ENCODE data around the gene LIN28A.
A peak's percentile ranks its signal among the peaks of the same experiment; 100 is the strongest.
"Not testable (repeated sequence)": the region's sequence is repeated elsewhere in the genome, so short reads cannot be mapped to it uniquely, and the experiment has no call there.

The LIN28A gene

GRCh38 chr1:26410706-26411623 is at the start of gene LIN28A:
LIN28A (plus strand) TSS chr1:26410817; CDS start chr1:26410892, 75 bp downstream.
- DNase-seq: peak; percentile 56

DNA sequence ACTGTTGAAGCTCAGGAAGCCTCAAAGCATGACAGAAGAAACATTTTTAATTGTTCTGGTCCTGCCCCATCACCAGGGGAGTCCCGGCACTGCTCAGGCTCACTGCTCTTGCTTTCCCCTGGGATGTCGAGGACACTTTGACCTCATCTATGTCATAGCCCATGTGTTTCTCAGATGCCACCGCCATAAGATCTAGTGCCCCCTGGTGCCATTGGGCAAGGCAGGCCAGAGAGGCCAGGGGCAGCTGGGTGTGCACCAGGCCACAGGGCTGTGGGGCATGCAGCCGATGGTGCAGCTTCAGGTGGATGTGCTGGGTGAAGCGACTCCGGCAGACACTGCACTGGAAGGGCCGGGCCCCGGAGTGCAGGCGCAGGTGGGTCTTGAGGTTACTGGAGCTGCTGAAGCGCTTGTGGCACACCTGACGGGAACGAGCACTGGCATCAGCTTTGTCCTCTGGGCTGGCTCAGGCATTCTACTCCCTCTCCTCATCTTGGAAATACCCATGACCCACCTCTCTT is 49.0 kb upstream of the LIN28A start:
- no peak for DNase-seq

DNA sequence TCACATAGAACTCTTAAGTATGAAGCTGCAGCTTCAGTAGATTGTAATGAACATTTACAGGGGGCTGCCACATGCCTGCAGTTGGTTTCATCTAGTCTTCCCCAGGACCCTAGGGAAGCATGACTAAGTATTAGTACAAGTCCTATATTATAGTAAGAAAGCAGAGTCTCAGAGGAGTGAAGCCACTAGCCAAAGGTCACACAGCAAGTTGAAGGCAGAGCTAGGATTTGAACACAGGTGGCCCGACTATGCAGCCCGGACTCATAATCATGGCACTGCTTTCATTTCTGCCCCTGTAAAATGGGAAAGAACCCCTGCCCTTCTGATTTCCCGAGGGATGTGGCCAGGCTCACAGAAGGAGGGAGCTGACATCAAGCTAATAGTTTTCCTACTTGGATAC is 48.3 kb upstream of the LIN28A start:
- no peak for DNase-seq

GRCh38 chr1:26363549-26364448 is 46.8 kb upstream of the LIN28A start:
- DNase-seq: peak; percentile 87

DNA sequence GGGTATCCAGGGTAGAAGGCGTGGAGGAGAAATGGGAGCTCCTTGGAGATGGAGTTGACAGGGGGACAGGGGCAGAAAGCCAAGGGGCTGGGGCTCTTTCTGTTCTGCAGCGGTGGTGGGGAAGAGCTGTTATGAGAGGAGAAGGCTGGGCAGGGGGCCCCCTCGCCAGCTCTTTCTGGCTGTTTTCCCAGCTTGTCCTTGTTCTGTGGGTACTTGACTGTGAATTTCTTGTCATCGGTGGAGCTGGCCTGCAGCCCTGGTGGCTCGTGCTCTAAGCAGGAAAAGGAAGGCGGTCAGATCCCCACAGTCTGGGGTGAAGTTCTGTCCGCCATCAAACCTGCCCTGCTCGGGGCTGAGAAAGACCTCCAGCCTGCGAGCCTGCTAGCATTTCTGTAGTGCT is 45.7 kb upstream of the LIN28A start:
- no peak for DNase-seq

DNA sequence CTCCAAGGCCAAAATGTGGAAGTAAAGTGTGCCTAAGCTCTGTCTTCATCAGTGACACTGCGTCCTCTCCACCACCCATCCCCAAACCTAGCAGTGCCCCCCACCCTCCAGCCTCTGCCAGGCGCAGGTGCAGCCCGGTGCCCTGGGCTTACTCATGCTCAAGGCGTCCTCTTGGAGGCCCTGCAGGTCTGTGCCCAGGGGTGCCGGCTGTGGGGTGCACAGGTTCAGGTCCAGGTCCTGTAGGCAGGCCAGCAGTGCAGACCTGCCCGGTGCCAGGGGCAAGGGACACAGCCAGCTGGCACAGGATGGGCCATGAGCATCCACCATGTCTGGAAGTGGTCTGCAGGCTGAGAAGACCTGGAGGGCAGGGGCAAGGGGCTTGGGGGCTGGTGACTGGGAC is 43.2 kb upstream of the LIN28A start:
- no peak for DNase-seq

DNA sequence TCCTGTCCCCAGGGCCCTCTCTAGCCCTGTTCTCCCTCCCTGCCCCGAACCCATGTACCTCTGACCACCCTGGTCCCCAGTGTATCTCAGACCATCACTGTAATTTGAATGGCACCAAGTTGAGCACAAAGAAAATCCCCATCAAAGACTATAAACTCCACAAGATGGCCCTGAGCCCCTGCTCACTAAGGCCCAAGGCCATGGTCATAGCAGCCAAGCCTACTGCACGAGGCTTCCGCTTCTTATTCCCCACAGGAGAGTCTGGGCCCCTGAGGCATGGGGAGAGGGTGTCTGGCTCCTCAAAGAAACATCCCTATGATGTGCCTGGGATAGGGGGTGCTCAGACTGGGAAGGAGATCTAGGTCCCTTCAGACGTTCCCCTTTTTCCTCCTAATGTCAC is 42.6 kb upstream of the LIN28A start:
- DNase-seq: no peak

DNA sequence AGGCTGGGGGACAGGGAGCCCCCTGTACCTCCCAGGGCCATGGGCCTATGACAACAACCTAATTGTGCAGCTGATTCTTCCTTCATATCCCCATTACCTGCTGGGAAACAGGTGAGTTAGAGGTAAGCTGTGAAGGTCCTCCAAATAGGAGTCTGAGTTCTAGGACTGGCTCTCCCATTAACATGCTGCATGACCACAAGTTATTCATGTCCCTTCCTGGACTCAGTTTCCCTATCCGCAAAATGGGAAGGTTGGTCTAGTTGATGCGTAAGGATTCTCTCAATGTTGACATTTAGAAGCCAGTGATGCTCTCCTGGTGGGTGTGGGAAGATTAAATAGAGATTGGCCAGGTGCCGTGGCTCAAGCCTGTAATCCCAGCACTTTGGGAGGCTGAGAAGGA is 42.1 kb upstream of the LIN28A start:
- no peak for DNase-seq

GRCh38 chr1:26370591-26371382 is 39.8 kb upstream of the LIN28A start:
- DNase-seq: no peak

- DNase-seq: no peak
Measured at GRCh38 chr1:26372039-26372438, 38.6 kb upstream of the LIN28A start.

- DNase-seq: not testable (repeated sequence)
Measured at GRCh38 chr1:26372611-26373010, 38.0 kb upstream of the LIN28A start, which contains the start of gene ZNF683. ZNF683 (minus strand) TSS chr1:26372750; CDS start chr1:26368571, 4,179 bp downstream.

DNA sequence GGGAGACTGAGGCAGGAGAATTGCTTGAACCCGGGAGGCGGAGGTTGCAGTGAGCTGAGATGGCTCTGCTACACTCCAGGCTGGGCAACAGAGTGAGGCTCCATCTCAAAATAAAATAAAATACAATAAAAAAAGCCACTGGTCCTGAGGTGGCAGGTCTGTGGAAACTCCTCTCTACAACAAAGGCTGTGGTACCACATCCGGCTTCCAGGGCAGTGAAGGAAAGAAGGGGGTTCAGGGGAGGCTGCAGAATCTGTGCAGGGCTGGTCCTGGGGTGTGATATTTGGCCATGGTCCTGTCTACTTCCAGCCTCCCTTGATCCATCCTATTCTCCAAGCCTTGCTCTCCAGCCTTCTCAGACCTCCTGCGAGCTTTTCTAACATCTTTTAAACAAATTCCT is 37.3 kb upstream of the LIN28A start:
- DNase-seq: no peak

DNA sequence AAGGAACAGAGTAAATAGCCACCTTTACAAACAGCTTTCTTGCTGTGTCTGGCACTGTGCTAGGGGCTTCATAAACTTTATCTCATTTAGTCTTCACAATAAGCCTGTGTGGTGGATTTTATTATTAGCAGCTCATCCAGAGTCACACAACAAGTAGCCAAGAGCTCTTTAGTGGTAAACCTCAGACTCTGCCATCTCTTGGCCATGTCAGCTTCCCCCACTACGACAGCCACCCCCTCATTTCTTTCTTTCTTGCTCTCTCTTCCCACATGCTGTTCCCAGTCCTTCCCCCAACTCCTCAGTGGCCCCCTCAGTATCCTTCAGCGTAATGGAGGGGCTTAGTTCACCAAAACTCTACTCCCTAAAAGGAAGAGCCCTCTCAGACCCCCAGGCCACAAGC is 36.8 kb upstream of the LIN28A start:
- DNase-seq: no peak

DNA sequence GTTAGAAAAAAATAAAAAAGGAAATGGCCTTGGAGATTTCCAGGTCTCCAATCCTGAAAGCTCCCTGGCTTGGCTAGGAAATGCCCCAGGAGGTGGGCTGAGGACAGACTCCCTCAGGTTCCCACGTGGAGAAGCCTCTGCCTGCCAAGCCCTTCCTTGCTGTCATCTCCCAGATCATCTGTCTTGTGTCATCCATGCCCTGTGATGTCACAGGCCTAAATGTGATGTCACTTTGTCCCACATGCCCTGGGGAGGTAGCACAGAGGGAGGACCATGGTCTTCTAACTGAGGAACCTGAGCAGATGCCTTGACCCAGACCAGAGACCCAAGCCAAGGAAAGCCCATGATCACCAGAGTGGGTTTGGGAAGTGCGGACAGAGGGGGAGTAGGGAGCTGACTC is 36.3 kb upstream of the LIN28A start:
- DNase-seq: not testable (repeated sequence)

GRCh38 chr1:26375081-26375480 is 35.5 kb upstream of the LIN28A start:
- DNase-seq: no peak

- DNase-seq: no peak
Measured at GRCh38 chr1:26376050-26376449, 34.6 kb upstream of the LIN28A start.

- no peak for DNase-seq
Measured at GRCh38 chr1:26378088-26378878, 32.3 kb upstream of the LIN28A start.

DNA sequence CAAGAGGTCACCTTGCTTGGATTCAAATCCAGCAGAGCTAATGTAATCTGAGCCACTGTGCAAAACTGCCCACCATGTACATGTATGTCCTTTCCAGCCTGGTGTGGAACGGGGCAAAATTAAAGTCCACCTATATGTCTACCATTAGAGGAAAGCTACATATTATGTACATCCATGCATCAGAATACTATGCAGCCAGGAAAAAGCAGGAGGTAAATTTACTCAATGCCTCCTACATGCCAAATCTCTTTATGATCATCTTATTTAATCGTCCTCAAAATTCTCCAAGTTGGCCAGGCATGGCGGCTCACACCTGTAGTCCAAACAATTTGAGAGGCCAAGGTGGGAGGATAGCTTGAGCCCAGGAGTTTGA is 31.8 kb upstream of the LIN28A start:
- DNase-seq: no peak

- DNase-seq: no peak
Measured at GRCh38 chr1:26384076-26384475, 26.5 kb upstream of the LIN28A start.

- DNase-seq: not testable (repeated sequence)
Measured at GRCh38 chr1:26385063-26385462, 25.6 kb upstream of the LIN28A start.

- DNase-seq: peak; percentile 48
Measured at GRCh38 chr1:26387447-26387846, 23.2 kb upstream of the LIN28A start.
